Karpas-422 (cell line): Measurements from ENCODE around the gene TAB3. TPM values are rescaled to one million over a fixed set of nuclear protein-coding genes. Genes with fewer than 3 reads are reported as not detected.

ENCODE experiments used
- DNase-seq: peaks from one replicate; pipeline ENCODE4 v3.0.0-alpha.2; 2015
- H2AFZ ChIP-seq: fragments of 200-600 bp; sonication (generic); 2 replicates; pipeline ENCODE4 v1.6.1; 2014; ENCODE audit warnings: antibody characterized with exemption, low read length, mixed read lengths
- H3K27ac ChIP-seq: fragments of 200-600 bp; sonication (generic); 2 replicates; pipeline ENCODE4 v1.5.1; 2014; ENCODE audit warnings: mild to moderate bottlenecking, low read length, moderate library complexity
- H3K27me3 ChIP-seq: fragments of 200-600 bp; sonication (generic); 2 replicates; pipeline ENCODE4 v1.6.1; 2014; ENCODE audit warnings: low read length, mixed read lengths
- H3K36me3 ChIP-seq: fragments of 200-600 bp; sonication (generic); 2 replicates; pipeline ENCODE4 v1.6.1; 2014; ENCODE audit warnings: low read length, mixed read lengths; ENCODE audit not compliant: insufficient read depth
- H3K4me1 ChIP-seq: fragments of 200-600 bp; sonication (generic); 2 replicates; pipeline ENCODE4 v1.6.1; 2014; ENCODE audit warnings: mild to moderate bottlenecking, low read length, mixed read lengths
- H3K4me2 ChIP-seq: fragments of 200-600 bp; sonication (generic); 2 replicates; pipeline ENCODE4 v1.6.1; 2014; ENCODE audit warnings: low read length, low read depth, mild to moderate bottlenecking; ENCODE audit not compliant: poor library complexity, severe bottlenecking
- H3K4me3 ChIP-seq: fragments of 200-600 bp; sonication (generic); 2 replicates; pipeline ENCODE4 v1.5.1; 2014; ENCODE audit warnings: mild to moderate bottlenecking, antibody characterized with exemption, low read length, mixed read lengths
- H3K79me2 ChIP-seq: fragments of 200-600 bp; sonication (generic); 2 replicates; pipeline ENCODE4 v1.6.1; 2014; ENCODE audit warnings: mild to moderate bottlenecking, low read length, mixed read lengths
- H3K9ac ChIP-seq: fragments of 200-600 bp; sonication (generic); 2 replicates; pipeline ENCODE4 v1.6.0; 2014; ENCODE audit warnings: low read length
- H3K9me2 ChIP-seq: fragments of 200-600 bp; sonication (generic), shearing (Covaris generic); replicated peaks from 2 replicates; pipeline ENCODE4 v1.6.0; 2014; ENCODE audit warnings: mild to moderate bottlenecking, low read length, moderate library complexity; ENCODE audit not compliant: insufficient read depth
- H3K9me3 ChIP-seq: fragments of 300-700, 200-600 bp; sonication (generic); 2 replicates; pipeline ENCODE4 v1.6.1; 2014; ENCODE audit warnings: low read length, mixed read lengths
- H4K20me1 ChIP-seq: fragments of 200-600 bp; sonication (generic); 2 replicates; pipeline ENCODE4 v1.6.1; 2014; ENCODE audit warnings: mild to moderate bottlenecking, antibody characterized with exemption, low read length, low read depth; ENCODE audit not compliant: insufficient read depth
- total RNA-seq: library from RNA; depleted of rRNA; stranded (reverse); fragments of >200 nt; shearing (Covaris generic); gene quantifications from 2 replicates; pipeline ENCODE4 v1.2.3, GENCODE V29; 2014; ENCODE audit warnings: low replicate concordance; rRNA removed

Gene TAB3, protein sequence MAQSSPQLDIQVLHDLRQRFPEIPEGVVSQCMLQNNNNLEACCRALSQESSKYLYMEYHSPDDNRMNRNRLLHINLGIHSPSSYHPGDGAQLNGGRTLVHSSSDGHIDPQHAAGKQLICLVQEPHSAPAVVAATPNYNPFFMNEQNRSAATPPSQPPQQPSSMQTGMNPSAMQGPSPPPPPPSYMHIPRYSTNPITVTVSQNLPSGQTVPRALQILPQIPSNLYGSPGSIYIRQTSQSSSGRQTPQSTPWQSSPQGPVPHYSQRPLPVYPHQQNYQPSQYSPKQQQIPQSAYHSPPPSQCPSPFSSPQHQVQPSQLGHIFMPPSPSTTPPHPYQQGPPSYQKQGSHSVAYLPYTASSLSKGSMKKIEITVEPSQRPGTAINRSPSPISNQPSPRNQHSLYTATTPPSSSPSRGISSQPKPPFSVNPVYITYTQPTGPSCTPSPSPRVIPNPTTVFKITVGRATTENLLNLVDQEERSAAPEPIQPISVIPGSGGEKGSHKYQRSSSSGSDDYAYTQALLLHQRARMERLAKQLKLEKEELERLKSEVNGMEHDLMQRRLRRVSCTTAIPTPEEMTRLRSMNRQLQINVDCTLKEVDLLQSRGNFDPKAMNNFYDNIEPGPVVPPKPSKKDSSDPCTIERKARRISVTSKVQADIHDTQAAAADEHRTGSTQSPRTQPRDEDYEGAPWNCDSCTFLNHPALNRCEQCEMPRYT
- total RNA-seq = 11.7 and 25.7 TPM in 2 replicates

DNA sequence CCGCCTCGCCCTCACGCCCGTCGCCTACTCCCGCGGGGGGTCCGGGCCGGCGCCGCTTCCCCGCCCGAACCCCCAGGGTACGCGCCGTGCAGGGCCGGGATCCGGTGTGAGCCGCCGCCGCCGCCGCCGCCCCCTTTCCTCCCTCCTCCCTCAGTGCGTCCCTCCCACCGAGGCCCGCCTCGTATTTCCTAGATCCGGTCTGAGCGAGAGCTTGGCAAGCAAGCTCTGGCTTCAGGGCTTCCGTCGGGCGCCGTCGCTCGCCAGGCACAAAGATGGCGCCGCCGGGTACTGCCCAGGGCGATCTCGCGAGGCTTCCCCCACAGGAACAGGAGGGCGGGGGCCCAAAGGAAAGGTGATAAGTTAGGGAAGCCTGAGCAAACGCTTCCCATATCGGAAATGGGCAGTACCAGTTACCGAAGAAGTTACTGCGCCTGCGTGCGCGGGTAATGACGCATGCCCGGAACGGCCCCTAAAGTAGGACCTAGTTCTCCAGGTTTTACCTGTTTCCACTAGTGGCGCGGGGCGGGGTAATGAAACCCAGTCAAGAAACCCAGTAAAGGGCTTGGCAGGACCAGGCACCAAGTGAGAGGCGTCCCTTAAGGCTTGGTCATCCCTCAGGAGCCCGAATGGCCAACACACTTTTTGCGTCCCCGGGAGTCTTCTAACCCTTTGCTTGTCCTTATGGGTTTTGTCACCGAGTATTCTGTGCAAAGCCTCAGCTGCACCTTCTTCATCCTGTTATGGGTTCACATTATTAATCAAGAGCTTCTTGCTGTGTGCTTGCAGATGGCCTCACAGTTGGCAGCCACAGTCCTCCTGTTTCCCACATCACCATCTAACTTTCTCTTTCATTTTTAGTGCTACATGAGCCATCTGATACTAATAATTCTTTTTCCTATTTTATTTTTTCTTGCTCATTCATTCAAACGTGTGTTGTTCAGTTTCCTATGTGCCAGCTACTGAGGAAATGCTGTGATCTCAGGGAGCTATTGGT is at the start of gene TAB3:
TAB3 (minus strand) TSS at position 108 of the 994 bp plus-strand sequence. CDS start 29,666 bp downstream, outside the sequence.
- DNase-seq = peak; percentile 97
- no peaks in the 10 kb centered on the region for H3K9me2 ChIP-seq
- H3K36me3 ChIP-seq = no peaks in the 10 kb centered on the region
- peaks cover 41% of the 10 kb centered on the region for H3K79me2 ChIP-seq
- H3K4me3 ChIP-seq = peak within 1 kb of the TSS; percentile 74
- peak within 1 kb of the TSS; percentile 61 for H2AFZ ChIP-seq
- 0 out of 2 replicates have a peak within 1 kb of the TSS, but pooled peaks have one; percentile 23 for H3K27ac ChIP-seq
- no peaks in the 10 kb centered on the region for H3K9me3 ChIP-seq
- no peaks in the 10 kb centered on the region for H3K27me3 ChIP-seq
- H3K4me1 ChIP-seq = peaks cover 6% of the 10 kb centered on the region; the same call in 1 of the 2 replicates
- peak within 1 kb of the TSS; percentile 79 for H3K9ac ChIP-seq
- peak within 1 kb of the TSS; percentile 81 for H3K4me2 ChIP-seq
- H4K20me1 ChIP-seq = no peaks in the 10 kb centered on the region

DNA sequence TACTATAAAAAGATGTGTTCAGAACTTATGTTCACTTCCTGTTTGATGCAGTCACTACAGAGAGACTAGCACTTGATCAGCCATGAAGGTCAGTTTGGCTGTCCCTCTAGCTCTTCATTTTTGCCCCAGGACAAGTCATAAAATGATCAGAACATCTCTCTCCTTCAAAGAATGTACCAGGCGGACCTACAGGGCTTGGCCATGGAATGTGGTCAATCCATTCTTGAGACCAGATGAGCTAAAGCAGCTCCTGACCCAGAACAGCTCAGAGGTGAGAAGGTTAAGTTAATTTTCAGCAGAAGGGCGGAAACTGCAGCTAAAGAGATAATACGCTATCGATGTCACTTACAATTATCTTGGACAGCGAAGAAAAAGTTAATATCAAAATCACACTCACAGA is 49.2 kb upstream of the TAB3 start:
- Histone ChIP-seq H2AFZ (no peak overlapping the region), H3K4me2 (no peak overlapping the region), H4K20me1 (no peaks in the 10 kb centered on the region), H3K27me3 (no peaks in the 10 kb centered on the region), H3K9ac (no peak overlapping the region), H3K36me3 (no peaks in the 10 kb centered on the region), H3K4me1 (no peaks in the 10 kb centered on the region), H3K4me3 (no peak overlapping the region), H3K79me2 (no peaks in the 10 kb centered on the region), H3K9me3 (no peaks in the 10 kb centered on the region), H3K9me2 (no peaks in the 10 kb centered on the region), H3K27ac (no peak overlapping the region)
- DNase-seq = no peak

DNA sequence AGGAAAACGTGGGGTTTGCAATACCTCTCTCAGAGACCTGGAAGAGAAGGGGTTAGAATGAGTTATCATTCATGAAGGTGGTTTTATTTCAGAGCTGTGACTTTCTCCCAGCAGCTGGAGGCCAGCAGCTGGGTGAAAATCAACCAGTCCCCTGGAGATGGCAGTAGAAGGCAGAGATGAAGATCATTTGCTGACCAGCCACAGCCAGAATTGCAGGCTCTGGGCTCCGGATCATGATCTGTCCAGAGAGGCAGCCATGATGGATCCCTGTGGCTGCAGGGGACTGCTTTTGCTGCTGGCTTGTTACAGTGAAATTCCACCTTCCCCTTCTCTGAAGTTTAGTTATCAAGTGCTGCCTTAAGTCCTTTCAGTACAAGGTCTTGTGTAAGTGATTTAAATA is 46.9 kb upstream of the TAB3 start:
- Histone ChIP-seq H3K4me1 (no peaks in the 10 kb centered on the region), H3K9ac (no peak overlapping the region), H3K9me3 (no peaks in the 10 kb centered on the region), H2AFZ (no peak overlapping the region), H3K4me2 (no peak overlapping the region), H3K27ac (no peak overlapping the region), H3K4me3 (no peak overlapping the region), H3K79me2 (no peaks in the 10 kb centered on the region), H3K36me3 (no peaks in the 10 kb centered on the region), H3K9me2 (no peaks in the 10 kb centered on the region), H4K20me1 (no peaks in the 10 kb centered on the region), H3K27me3 (no peaks in the 10 kb centered on the region)
- no peak for DNase-seq

DNA sequence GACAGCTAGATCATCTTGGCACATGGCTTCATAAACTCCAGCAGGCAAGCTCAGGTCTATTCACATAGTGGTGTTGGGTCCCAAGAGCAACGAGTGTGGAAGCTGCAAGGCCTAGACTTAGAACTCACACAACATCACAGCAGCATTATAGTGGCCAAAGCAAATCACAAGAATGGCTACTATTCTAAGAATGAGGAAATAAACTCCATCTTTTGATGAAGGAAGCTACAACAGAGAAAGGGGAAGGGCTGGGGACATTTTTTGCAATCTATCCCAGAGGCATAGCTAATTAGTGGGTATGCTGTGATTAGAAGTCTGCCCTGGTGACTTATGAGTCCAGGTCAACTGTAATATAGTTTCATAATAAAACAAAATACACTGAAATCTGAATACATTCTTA is 42.9 kb upstream of the TAB3 start:
- H3K9ac ChIP-seq = no peak overlapping the region

DNA sequence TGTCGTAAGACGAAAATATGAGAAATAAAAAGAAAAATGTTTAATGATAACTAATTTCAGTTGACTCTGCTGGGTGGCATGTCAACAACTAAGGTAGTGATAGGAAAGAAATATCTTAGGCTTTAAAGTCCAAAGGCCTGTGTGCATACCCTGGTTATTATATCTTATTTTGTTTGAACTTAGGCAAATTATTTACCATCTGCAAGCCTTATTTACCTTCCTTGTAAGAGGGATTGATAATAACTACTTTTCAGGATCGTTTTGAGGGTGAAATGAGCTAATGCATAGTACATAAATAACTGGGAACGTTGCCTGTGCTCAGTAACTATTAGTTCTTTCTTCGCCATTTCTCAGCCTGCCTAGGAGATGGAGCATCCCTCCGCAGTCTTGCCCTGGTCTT is 41.6 kb upstream of the TAB3 start:
- H4K20me1 ChIP-seq = no peaks in the 10 kb centered on the region
- no peaks in the 10 kb centered on the region for H3K79me2 ChIP-seq
- no peaks in the 10 kb centered on the region for H3K27me3 ChIP-seq
- DNase-seq = no peak
- no peaks in the 10 kb centered on the region for H3K9me2 ChIP-seq
- no peak overlapping the region for H3K9ac ChIP-seq
- no peak overlapping the region for H3K4me3 ChIP-seq
- H3K27ac ChIP-seq = no peak overlapping the region
- H3K4me2 ChIP-seq = no peak overlapping the region
- no peaks in the 10 kb centered on the region for H3K36me3 ChIP-seq
- H3K9me3 ChIP-seq = no peaks in the 10 kb centered on the region
- no peaks in the 10 kb centered on the region for H3K4me1 ChIP-seq
- no peak overlapping the region for H2AFZ ChIP-seq

More for the DNA sequence above, 42.9 kb upstream of the TAB3 start:
- Histone ChIP-seq H3K27ac (no peak overlapping the region), H2AFZ (no peak overlapping the region), H3K27me3 (no peaks in the 10 kb centered on the region), H3K9me2 (no peaks in the 10 kb centered on the region), H3K4me3 (no peak overlapping the region), H3K4me2 (no peak overlapping the region), H3K79me2 (no peaks in the 10 kb centered on the region), H3K4me1 (no peaks in the 10 kb centered on the region), H4K20me1 (no peaks in the 10 kb centered on the region), H3K36me3 (no peaks in the 10 kb centered on the region), H3K9me3 (no peaks in the 10 kb centered on the region)
- DNase-seq = no peak

DNA sequence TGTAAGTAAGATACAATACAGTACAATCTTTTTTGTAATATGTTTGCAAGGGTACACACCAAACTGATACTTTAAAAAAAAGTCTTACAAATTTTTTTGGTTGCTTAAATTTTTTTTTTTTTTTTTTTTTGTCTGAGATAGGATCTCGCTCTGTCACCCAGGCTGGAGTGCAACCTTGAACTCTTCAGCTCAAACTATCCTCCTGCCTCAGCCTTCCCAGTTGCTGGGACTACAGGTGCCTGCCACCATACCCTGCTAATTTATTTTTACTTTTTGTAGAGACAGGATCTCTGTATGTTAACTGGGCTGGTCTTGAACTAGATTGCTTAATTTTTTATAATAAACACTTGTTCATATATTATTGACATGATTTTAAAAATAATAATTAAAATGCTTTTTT is 41.1 kb upstream of the TAB3 start:
- Histone ChIP-seq H3K4me2 (no peak overlapping the region), H3K36me3 (no peaks in the 10 kb centered on the region), H3K4me1 (no peaks in the 10 kb centered on the region), H3K9me2 (no peaks in the 10 kb centered on the region), H3K27me3 (no peaks in the 10 kb centered on the region), H3K9me3 (no peaks in the 10 kb centered on the region), H3K79me2 (no peaks in the 10 kb centered on the region), H2AFZ (no peak overlapping the region), H4K20me1 (no peaks in the 10 kb centered on the region), H3K27ac (no peak overlapping the region), H3K4me3 (no peak overlapping the region), H3K9ac (no peak overlapping the region)
- no peak for DNase-seq

DNA sequence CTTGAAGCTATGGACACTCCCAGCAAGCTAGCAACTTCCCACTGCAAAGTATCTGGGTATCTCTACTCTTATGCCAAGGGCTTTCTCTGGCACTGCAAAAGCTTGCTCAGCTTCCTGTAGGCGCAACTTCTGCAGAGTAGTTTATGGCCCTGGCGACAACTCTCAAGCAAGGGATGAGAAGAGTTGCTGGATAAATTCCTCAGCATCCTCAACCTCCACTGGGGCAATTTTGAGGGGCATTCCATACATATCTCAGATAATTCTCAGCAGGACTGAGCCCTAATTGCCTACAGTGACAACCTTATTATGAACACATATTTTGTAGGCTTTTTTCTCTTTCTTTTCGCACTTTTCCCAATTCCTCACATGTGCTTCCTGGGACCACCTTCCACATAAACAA is 31.2 kb upstream of the TAB3 start:
- Histone ChIP-seq H3K4me1 (no peaks in the 10 kb centered on the region), H3K79me2 (no peaks in the 10 kb centered on the region), H4K20me1 (no peaks in the 10 kb centered on the region), H3K27ac (no peak overlapping the region), H3K27me3 (no peaks in the 10 kb centered on the region), H3K9ac (no peak overlapping the region), H3K9me2 (no peaks in the 10 kb centered on the region), H3K9me3 (no peaks in the 10 kb centered on the region), H3K4me3 (no peak overlapping the region), H3K4me2 (no peak overlapping the region), H2AFZ (no peak overlapping the region), H3K36me3 (no peaks in the 10 kb centered on the region)
- DNase-seq = no peak
